HG03064 (cell line): ENCODE measurements around the gene TPD52L2.

Experiments
- ATAC-seq: cut with Tn5 transposase; IDR thresholded peaks from one replicate; pipeline ENCODE4 v1.9.1; 2021; ENCODE audit warnings: low read depth; ENCODE audit not compliant: unreplicated experiment

The TPD52L2 gene

DNA sequence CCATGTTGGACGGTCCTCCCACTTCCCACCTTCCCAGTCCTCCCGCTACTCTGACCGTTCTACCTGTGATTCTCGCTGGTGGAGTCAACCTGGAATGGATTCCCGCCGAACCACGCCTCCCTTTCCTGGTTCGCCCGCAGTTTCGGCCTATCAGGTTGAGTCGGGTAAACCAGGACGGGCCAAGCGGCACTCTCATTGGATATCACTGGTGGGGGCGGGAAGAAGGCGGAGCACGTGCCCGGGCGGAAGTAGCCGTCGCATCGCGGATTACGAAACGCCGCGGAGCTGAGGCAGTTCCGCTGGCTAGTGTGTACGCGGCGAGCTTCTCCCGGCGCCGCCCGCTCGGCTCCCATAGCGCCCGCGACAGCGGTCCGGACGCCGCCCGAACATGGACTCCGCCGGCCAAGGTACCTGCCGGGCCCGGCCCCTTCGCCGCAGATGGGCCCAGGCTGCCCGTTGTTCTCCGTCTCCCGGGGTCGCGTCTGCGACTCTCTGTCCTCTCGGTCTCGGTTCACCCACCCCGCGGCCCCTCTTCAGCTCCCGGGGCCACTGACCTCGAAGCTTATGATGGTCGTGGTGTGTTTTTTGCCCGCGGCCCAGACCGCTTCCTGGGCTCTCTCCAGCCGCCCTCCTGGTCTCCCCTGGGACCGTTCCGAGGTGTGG, at the start of gene TPD52L2:
Gene TPD52L2, plus strand, starts transcription at position 293 of the 663 bp plus-strand sequence. Its CDS starts 96 bp downstream, at position 389.
- peak; percentile 49 for ATAC-seq

DNA sequence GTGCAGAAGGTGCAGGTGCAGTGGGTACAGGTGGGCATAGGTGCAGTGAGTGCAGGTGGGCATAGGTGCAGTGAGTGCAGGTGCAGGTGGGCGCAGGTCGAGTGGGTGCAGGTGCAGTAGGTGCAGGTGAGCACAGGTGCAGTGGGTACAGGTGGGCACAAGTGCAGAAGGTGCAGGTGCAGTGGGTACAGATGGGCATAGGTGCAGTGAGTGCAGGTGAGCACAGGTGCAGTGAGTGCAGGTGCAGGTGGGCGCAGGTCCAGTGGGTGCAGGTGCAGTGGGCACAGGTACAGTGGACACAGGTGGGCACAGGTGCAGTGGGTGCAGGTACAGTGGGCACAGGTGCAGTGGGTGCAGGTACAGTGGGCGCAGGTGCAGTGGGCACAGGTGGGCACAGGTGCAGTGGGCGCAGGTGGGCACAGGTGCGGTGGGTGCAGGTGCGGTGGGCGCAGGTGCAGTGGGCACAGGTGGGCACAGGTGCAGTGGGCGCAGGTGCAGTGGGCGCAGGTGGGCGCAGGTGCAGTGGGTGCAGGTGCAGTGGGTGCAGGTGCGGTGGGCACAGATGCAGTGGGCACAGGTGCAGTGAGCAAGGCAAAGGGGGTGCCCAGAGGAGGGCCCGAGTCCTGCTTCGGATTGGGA, 49.3 kb upstream of the TPD52L2 start:
- no peak for ATAC-seq

DNA sequence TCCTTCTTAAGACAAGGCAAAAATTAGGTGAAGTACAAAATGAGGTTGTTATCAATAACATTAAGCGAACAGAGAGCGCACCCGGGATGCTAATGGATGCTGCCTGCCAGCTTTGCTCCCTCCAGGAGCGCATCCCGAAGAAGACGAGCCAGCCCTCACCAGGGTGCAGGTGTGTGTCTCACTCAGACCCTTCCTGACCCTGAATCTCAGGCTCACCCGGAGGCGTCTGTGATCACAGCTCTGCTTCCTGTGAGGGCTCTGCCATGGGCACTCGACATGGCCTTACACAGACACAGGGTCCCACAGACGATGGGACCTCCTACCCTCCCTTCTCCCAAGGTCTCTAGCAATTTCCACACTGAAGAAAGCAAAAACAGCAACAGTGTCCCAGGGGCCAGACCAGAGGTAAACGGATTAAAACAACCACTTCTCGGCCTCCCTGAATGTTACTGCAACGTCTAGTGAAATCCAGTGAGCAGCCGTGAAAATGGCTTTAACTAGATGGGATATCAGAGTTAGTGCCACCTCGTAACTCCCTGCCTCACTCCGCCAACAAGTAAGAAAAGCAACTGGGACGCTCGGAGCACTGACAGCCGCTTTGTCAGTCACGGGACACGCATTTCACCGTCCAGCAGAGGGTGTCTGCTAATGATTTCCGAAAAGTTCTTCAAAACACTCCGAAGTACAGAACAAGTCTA, 45.7 kb upstream of the TPD52L2 start:
- ATAC-seq: no peak

DNA sequence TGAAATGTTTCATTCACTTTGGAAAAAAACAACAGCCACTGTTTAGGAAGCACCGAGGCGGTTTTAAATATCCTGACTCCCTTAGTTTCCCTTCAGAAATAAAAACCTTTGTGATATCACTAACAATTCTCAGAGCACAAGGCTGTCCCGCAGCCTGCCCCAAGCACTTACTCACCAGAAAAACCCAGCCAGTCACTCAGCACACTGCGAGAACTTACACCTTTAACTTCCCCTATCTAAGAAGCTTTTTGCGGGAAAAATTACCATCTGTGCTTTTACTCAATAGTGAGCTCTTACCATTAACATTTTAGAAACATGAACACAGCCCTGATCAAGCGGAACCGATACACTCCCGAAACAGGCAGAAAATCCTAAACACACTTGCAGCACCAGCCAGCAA, 43.3 kb upstream of the TPD52L2 start:
- no peak for ATAC-seq

DNA sequence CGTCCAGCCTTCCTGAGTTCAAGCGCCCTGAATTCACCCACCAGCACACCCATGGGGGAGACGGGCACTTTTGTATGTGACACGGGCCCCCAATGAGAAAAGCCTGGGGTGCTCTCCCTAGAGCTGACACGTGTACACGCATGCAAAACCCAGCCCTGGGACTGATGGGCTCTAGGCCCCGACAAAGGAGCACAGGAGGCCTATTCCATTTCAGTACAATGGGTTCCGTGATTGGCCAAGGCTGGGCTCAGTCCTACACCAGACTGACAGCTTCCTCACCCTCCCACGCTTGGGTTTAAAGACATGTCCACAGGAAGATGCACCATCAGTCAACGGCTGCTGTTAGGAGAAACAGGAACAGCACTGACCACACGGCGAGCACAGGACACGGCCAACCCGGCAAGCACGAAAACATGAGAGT, 42.8 kb upstream of the TPD52L2 start:
- ATAC-seq: no peak

DNA sequence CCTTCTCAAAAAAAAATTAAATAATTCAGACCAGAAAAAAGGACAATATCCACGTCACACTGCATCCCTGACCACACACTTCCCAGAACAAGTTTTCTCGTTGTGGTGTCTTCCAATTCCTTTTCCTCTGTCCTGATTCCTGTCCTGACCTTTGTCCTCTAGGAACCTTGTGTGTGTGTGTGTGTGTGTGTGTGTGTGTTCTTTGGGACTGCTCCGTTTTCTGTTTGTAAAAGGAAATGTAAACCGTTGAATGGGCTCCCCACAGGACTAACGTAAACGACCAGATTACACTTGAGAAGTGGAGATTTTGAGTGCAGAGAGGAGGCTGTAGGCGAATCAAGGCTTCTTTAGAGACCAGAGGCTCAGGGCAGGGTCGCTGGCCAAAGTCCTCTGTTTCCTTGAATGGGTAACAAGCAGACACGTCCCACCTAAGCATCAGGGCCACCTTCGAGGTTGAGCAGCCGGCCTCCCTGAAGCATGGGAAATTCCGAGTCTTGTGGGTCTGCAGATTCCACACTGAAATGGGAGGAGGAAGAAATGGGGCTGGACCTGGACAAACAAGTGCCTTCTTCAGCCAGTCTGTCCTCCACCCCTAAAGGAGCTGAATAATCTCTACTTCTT, 41.3 kb upstream of the TPD52L2 start:
- no peak for ATAC-seq

DNA sequence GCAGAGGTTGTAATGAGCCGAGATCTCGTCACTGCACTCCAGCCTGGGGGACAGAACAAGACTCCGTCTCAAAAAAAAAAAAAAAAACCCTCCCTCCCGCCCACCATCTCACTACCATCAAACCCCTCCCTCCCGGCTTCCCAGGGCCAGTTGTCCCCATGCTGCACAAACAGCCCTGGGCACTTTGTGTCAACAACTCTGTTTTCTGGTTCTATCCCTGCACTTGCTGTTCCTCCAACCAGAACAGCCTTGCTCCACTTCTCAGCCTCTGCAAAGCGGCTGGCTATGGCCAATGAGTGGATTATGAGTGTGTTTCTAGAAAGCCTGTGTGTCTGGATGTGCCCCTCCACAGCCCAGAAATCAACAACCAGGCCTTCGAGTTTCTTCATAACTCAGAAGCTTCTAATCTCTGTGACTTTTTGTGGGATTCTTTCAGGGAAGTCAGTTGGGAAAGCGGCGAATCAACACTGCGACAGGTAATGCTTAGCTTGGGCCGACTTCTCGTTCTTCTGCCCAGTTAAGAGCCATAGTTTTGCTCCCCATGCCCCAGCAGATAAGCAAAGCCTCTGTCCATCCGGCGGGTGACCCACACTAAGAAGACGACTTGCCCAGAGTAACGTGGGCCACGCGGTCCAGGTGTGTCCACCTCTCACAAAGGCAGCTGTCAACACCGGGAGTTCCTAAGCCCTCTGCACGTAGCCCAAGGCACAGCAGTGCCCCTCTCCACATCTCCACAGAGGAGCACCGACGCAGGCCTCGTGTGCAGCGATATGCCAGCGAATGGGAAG, 39.5 kb upstream of the TPD52L2 start:
- no peak for ATAC-seq

DNA sequence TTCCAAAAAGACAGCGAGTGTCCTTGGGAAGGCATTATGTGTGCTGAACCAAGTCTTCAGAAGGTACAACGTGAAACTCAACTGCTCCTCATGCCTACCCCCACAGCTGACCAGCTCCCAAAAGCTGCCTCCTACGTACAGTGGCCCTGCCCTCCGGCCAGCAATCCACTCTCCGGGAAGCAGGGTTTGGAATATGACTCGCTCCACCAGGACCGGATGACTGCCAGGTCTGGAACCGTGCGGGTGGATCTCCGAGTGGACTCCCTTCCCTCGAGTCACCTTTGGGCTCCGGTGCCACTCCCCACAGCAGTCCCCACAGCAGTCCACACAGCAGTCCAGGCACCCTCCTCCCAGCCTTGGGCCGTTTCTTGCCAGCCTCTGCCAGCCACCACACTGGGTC, 38.3 kb upstream of the TPD52L2 start:
- ATAC-seq: no peak

DNA sequence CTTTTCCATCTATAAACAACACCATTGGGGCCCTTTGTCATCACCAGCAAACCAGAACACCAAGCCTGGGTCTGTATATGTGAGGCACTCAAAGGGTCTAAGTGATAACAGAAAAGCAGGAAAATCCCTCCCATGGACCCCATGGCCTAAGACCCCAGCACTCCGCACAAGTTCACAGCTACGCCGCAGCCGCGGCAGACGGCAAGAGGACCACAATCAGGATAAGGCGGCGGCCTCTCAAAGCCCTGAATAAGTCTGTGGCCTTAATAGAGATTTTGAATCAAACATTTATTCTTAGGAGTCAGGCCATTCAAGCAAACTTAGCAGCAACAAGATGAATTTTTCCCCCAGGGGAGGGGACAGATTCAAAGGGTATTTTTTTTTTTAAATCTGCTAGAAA, 36.9 kb upstream of the TPD52L2 start:
- no peak for ATAC-seq

DNA sequence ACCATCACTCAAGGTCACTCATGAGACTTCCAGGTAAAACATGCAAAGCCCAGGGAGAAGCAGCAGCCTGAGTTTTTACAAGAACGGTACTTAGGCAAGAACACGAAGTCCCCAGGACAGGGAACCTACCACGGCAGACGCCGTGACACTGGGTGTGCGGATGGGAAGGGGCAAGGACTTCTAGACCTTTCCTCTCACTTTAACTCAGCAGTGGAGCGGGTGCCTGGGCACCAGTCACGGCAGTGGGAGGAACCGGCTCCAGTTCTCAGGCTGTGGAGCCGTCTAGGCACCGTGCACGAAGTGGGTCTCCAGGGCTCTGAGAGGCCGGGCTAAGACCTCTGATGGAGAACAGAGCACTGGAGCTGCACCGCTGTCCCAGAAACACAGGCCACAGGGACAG, 36.5 kb upstream of the TPD52L2 start:
- ATAC-seq: no peak

DNA sequence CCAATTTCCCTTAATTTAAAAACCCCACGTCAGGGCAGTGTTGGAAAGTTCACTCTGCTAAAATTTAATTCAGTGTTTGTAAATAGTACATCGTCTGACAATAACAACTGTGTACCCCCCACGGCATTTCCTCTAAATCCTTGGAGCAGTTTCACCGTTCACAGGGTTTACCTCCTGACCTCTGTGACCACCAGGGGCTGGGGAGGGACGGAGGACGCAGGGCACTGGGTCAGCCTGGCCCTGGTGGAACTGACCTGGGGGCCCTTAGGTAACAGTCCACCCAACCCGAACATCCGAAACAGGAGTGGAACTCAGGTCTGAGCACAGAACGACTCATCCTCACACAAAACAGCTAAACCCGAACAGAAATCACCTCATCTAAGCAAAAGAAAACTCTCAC, 36.1 kb upstream of the TPD52L2 start:
- no peak for ATAC-seq

DNA sequence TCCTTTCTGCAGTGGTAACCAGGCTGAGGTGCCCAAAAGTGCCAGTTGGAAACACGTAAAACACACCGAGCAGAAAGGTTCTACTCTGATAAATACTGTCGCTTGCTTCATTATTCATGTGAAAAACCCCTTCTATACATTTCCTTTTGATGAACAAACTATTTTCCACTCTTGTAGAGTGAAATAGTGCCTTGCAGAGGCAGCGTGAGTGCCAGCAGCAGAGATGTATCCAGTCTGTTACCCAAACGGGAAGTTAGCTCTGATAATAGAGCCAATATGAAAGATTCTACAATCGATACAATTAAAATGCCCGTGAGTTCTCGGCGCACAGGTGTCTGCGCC, 35.5 kb upstream of the TPD52L2 start:
- no peak for ATAC-seq

DNA sequence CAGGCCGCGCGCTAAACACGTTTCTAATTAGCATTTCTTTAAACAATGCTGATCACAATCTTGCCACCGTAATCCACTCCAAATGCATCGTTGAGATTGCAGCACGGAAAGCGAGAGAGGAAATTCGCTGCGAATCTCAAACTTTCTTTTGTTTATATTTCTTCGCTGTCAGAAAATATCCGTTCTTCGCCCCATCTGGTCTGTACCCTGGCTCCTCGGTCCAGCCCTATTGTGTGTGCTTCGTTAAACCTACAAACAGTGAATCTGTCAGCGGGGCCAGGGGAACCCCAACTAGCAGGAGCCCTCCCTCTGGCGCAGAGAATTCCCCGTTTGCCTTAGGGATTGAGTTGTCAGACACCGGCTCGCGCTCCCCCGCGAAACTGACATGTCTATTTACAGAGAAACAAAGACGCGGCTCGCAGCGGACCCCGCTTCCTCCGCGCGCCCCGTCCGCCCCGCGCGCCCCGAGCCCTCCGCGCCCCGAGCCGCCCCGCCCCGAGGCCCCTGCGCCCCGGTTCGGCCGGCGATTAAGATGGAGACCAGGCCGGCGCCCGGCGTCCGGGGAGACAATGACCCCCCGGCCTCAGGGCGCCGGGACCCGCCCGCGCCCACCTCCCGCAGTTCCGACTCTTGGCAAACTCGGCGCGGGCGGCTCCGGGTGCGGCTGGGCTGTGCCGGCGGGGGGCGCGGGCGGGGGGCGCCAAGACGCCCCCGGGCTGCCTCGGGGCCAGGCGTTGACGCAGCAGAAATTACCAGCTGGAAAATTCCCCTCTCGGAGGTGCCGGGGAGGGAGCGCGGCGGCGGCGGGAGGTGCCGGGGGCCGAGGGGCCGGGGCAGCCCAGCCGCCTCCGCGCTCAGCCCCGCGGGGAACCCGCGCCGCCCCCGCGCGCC, 34.9 kb upstream of the TPD52L2 start:
- no peak for ATAC-seq

DNA sequence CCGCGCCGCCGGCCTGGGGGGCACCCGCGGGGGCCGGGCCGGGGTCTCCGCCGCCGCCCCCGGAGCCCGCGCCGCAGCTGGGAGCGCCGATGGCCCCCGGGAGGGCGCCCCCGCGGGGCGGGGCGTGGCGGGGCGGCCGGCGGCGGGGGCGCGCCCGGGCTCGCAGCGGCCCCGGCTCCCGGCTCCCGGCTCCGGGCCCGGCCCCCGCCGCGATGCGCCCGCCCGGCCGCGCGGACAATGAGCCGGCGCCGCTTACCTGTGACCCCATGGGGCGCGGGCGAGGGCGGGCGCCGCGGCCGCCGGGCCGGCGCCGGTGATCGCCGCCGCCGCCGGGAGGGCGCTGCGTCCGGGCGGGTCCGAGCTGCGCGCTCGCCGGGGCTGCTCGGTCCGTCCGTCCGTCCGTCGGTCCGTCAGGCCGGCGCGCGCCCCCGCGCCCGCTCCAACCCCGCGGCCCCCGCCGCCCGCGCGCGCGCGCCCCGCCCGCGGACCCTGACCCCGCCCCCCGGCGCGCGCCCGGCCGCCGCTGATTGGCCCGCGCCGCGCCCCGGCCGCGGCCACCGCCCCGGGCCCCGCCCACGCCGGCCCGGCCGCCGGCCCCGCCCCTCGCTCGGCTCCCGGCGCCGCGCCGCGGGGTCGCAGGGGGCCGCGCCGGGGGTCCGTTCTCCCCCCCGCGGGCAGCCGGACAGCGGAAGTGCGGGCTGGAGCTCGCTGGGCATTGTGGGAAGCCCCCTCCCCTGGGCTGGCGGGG, 34.1 kb upstream of the TPD52L2 start, which contains the start of gene ZBTB46:
Gene ZBTB46, minus strand, starts transcription at position 424 of the 748 bp plus-strand sequence. CDS start 40,507 bp downstream, outside the sequence.
- no peak for ATAC-seq

DNA sequence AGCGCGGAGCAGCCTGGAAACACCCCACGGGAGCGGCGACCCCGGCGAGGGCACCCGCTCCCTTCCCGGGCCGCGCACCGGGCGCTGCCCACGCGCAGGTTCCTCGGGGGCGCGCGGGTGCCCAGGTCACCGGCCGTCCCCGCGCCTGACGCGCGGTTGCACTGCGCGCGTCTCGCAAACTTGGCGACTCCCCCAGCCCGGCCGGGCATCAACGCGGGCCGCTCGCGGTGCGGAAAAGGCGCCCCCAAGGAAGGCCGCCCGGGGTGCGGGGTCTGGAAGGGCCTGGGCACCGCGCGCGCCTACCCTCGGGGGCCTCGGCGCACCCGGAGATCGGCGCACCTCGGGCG, 33.5 kb upstream of the TPD52L2 start:
- no peak for ATAC-seq

DNA sequence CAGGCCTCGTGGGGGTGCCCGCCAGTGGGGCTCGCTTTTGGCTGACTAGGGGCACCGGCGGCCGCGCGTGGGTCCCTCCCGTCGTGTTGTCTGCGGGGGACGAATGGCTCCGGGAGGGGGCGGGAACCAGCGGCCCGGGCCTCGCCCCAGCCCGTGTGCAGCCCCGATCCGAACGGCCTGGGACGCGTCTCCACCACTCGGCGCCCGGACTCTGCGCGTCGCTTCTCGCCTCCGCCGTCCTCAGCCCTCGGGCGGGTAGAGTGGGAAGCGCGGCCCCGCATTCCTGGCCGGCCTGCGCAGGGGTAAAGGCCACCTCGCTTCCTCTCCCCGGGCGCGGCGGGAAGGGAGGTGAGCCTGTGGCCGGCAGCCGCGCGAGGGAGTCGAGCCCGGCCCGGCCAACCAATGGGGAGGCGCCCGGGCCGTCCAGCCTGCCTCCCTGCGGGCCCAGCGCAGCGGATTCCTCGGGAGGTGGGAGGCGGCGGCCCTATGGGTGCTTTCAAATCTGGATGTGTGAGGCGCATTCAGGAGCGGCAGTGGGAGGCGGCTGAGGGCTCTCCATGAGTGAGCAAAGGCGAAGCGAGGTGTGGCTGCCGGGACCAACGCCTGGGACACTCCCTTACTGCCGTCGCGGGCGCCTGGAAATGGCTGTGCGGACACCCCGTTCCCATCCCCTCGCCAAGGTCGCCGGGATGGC, 32.9 kb upstream of the TPD52L2 start:
- no peak for ATAC-seq

DNA sequence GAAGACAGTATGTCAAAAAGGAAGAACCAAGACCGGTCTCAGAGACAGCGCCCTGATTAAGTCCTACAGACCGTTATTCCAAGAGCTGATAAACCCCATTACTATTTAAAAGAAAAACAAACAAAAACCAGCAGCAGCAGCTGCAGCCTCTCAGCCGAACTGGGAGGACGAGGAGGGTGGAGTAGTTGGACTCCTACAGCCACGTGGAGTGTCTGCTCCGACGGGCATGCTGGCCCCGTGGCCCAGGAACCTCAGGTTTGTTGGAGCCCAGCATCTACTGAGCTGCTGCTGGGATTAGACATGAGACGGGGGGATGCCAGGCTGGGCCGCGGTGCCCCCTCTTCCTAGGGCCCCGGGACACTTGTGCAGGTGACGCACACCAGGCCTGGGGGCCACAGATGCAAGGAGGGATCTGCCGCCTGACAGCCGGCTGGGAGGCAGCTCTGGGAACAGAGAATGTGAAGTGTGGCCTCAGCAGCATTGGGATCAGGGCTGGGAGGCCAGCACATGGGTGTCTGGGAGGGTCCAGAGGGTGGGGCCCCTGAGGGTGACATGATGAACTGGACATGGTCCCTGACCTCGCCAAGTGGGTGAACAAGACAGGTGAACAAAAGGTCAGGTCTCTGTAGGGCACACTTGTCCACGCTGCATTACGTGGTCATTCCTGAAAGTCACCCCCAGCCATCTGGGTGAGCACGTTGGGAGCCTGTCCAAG, 31.1 kb upstream of the TPD52L2 start:
- no peak for ATAC-seq

DNA sequence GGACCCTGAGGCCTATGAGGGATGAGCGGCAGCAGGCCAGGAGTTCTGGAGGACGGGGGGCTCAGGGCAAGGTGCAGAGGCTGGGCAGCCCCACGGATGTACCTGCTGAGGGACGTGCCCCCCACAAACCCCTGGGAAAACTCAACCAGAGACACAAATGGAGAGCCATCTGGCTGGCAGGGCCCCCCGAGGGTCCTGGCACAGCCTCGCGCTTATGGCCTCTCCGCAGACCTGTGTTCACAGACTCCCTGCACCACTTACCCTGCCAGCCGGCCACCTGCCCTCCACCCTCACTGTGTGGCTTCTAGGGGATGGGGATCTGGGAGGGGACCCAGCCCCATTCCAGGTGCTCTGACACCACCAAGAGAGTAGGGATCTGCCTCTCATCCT, 30.6 kb upstream of the TPD52L2 start:
- no peak for ATAC-seq
